ENCODE measurements around the gene CALML4. TPM values are rescaled to one million over a fixed set of nuclear protein-coding genes. Genes with fewer than 3 reads are reported as not detected.

CALML4 gene
- total RNA-seq, 1 donor from 2014 or later: 9.4 TPM

DNA sequence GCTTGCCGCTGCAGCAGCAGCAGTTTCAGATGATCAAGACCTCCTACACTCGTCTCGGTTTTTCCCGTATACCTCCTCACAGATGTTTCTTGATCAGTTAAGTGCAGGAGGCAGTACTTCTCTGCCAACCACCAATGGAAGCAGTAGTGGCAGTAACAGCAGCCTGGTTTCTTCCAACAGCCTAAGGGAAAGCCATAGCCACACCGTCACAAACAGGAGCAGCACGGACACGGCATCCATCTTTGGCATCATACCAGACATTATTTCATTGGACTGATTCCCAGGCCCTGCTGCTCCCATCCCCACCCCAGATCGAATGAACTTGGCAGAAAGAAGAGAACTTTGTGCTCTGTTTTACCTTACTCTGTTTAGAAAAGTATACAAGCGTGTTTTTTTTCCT, 17.6 kb downstream of the CALML4 start:
- TF ChIP-seq, protein P1, sequence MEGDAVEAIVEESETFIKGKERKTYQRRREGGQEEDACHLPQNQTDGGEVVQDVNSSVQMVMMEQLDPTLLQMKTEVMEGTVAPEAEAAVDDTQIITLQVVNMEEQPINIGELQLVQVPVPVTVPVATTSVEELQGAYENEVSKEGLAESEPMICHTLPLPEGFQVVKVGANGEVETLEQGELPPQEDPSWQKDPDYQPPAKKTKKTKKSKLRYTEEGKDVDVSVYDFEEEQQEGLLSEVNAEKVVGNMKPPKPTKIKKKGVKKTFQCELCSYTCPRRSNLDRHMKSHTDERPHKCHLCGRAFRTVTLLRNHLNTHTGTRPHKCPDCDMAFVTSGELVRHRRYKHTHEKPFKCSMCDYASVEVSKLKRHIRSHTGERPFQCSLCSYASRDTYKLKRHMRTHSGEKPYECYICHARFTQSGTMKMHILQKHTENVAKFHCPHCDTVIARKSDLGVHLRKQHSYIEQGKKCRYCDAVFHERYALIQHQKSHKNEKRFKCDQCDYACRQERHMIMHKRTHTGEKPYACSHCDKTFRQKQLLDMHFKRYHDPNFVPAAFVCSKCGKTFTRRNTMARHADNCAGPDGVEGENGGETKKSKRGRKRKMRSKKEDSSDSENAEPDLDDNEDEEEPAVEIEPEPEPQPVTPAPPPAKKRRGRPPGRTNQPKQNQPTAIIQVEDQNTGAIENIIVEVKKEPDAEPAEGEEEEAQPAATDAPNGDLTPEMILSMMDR (conservative IDR thresholded peaks at IDR 0.05): no peak
- Mint-ChIP-seq H3K4me1 (ENCODE audit: unreplicated experiment) (no peaks in the 10 kb centered on the region), H3K9me3 (no peaks in the 10 kb centered on the region), H3K4me3 (no peak overlapping the region), H3K27ac (no peak overlapping the region), H3K27me3 (no peaks in the 10 kb centered on the region), H3K36me3 (peaks cover 48% of the 10 kb centered on the region)
- DNase-seq (ENCODE audit: extremely low spot score, unreplicated experiment): no peak

DNA sequence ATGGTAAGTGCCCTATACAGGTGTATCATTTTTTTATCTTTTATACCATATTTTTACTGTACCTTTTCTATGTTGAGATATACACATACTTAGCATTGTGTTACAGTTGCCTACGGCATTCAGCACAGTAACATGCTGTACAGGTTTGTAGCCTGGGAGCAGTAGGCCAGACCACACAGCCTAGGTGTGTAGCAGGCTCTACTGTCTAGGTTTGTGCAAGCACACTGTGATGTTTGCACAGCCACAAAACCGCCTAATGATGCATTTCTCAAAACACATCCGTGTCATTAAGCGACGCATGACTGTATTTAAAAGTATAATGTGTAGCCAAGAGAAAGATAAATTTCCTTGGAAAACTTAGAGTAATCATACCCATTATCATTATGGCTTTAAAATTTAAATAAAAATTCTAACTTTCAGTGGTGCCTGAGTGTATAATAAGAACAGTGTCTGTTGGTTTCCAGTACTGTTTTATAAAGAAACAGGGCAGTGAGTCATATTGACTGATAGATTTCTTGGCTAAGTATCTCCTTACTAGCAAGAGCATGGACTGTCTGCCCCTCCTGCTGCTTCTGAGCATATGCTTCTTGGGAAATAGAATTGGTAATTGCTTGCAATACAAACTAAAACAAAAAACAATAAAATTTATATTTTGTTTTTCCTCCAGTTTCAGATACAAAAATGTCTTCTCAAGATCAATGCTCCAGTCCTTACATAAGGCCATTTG, 18.3 kb downstream of the CALML4 start:
- TF ChIP-seq, protein P1 (conservative IDR thresholded peaks at IDR 0.05): no peak
- Mint-ChIP-seq H3K27me3 (no peaks in the 10 kb centered on the region), H3K9me3 (no peaks in the 10 kb centered on the region), H3K36me3 (peaks cover 41% of the 10 kb centered on the region), H3K4me1 (ENCODE audit: unreplicated experiment) (no peaks in the 10 kb centered on the region), H3K27ac (no peak overlapping the region), H3K4me3 (no peak overlapping the region)
- no peak for DNase-seq (ENCODE audit: extremely low spot score, unreplicated experiment)

DNA sequence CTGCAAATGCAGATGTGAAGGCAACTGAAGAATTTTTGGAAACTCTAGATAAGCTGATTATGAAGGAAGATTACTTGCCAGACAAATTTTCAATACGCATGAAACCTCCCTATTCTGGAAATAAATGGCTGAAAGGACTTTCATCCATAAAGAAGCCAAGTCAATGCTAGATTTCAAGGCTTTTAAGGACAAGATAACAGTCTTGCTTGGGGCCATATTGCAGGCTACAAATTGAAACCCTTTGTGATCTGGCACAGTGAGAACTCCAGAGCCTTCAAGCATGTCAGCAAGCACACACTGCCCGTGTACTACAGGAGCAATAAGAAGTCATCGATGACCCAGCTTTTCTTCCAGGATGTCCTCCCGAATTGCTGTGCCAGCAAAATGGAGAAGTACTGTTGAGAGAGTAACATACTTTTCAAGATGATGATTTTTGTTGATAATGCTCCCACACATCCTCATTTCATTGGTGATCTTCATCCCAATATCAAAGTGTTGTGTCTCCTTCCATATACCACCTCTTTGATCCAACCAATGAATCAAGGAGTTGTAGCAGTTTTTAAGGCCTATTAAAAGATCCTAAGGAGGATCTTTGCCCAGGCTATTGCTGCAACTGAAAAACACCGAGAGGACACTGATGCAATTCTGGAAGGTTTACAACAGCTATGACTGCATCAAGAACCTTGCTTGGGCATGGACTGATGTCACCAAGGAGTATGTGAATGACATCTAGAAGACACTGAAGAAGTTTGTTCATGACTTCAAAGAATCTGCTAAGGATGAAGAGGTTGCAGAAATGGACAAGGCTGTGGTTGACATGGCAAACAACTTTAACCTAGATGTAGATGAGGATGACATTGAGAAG, 20.3 kb downstream of the CALML4 start:
- DNase-seq (ENCODE audit: extremely low spot score, unreplicated experiment): no peak
- H3K27me3 Mint-ChIP-seq: no peaks in the 10 kb centered on the region
- H3K4me3 Mint-ChIP-seq: no peak overlapping the region
- TF ChIP-seq, protein P1 (conservative IDR thresholded peaks at IDR 0.05): no peak
- no peaks in the 10 kb centered on the region for H3K9me3 Mint-ChIP-seq
- peak overlapping the region; percentile 35 for H3K27ac Mint-ChIP-seq
- H3K4me1 Mint-ChIP-seq (ENCODE audit: unreplicated experiment): no peaks in the 10 kb centered on the region
- peaks cover 43% of the 10 kb centered on the region for H3K36me3 Mint-ChIP-seq

DNA sequence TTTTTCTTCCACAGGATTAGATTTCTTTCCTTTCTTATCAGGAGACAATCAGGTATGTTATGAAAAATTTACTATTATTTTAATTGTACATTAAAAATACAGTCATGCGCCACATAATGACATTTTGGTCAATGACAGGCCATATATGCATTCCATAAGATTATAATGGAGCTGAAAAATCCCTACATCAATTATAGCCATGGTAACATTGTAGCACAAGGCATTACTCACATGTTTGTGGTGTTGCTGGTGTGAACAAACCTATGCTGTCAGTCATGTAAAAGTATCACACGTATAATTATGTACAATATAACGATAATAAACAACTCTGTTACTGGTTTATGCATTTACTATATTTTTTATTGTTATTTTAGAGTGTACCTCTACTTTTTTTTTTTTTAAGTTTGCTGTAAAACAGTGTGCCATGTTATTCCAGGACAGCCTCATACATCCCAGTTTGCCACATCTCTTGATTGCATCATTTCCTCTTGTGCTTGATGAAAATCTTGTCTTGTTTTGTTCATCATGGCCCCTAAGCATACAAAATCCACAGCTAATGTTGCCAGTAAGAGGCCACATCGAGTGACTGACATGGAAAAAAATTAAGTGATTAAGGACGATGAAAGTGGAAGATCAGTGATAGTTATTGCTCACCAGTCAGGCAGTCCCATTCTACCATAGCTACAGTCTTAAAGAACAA, 21.4 kb downstream of the CALML4 start:
- Mint-ChIP-seq H3K27me3 (no peaks in the 10 kb centered on the region), H3K27ac (no peak overlapping the region), H3K9me3 (no peaks in the 10 kb centered on the region), H3K36me3 (peaks cover 39% of the 10 kb centered on the region), H3K4me1 (ENCODE audit: unreplicated experiment) (no peaks in the 10 kb centered on the region), H3K4me3 (no peak overlapping the region)
- TF ChIP-seq, protein P1 (conservative IDR thresholded peaks at IDR 0.05): no peak
- DNase-seq (ENCODE audit: extremely low spot score, unreplicated experiment): no peak

DNA sequence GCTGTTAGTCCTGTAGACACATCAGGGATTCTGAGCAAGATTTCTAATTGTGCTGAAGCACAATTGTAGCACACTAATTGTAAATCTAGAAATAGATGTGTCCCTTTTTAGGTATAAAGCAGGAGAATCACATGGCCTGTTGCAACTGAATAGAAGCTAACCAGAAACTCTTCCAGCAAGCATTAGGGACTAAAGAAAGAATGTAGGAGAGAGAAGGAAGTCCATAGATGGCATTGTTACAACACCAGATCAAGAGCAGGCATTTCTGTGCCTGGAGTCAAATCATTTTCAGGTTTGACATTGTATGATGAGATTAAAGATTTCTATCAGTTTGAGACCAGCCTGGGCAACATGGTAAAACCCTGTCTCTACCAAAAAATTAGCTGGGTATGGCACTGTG, 27.4 kb downstream of the CALML4 start:
- Mint-ChIP-seq H3K27me3 (no peaks in the 10 kb centered on the region), H3K36me3 (peaks cover 24% of the 10 kb centered on the region), H3K27ac (no peak overlapping the region), H3K4me3 (no peak overlapping the region), H3K9me3 (no peaks in the 10 kb centered on the region), H3K4me1 (ENCODE audit: unreplicated experiment) (no peaks in the 10 kb centered on the region)
- DNase-seq (ENCODE audit: extremely low spot score, unreplicated experiment): no peak
- TF ChIP-seq, protein P1 (conservative IDR thresholded peaks at IDR 0.05): no peak

All from type B pancreatic cell (in vitro differentiated cells).